SK-N-MC (cell line): ENCODE measurements around the gene GRIN3A.
"Not testable (repeated sequence)": the region's sequence is repeated elsewhere in the genome, so short reads cannot be mapped to it uniquely, and the experiment has no call there.

Experiments
- DNase-seq: peaks from one replicate; pipeline ENCODE4 v3.0.0-alpha.2; 2011; ENCODE audit warnings: low read depth, low spot score
- H3K27ac ChIP-seq: fragments of 200-600 bp; sonication (generic); 2 replicates; pipeline ENCODE4 v1.5.1; 2016; ENCODE audit warnings: mixed run types
- H3K36me3 ChIP-seq: fragments of 200-600 bp; sonication (generic); 2 replicates; pipeline ENCODE4 v1.6.1; 2017; ENCODE audit warnings: antibody characterized with exemption, low read length, mixed read lengths; ENCODE audit not compliant: insufficient read depth
- H3K4me3 ChIP-seq: fragments of 200-600 bp; sonication (generic); 2 replicates; pipeline ENCODE4 v1.5.1; 2016
- H3K9ac ChIP-seq: fragments of 200-600 bp; sonication (generic); 2 replicates; pipeline ENCODE4 v1.8.0; 2017; ENCODE audit warnings: mixed run types, mixed read lengths; ENCODE audit not compliant: insufficient read length
- H3K9me3 ChIP-seq: fragments of 200-600 bp; sonication (generic); 2 replicates; pipeline ENCODE4 v1.6.1; 2017; ENCODE audit warnings: low read depth, mild to moderate bottlenecking, antibody characterized with exemption, low read length, moderate library complexity, mixed read lengths
- EZH2 ChIP-seq: fragments of 200-600 bp; sonication (generic); IDR thresholded peaks from one replicate; pipeline ENCODE4 v1.6.1; 2017; ENCODE audit warnings: antibody characterized with exemption
- FOXP2 ChIP-seq: optimal IDR thresholded peaks from 2 replicates; pipeline ENCODE3; 2011; ENCODE audit warnings: mild to moderate bottlenecking, moderate library complexity; ENCODE audit not compliant: insufficient read depth; ENCODE audit errors: extremely low read length, control extremely low read depth
- POLR2AphosphoS5 ChIP-seq: IDR thresholded peaks from 2 replicates; pipeline ENCODE4 v1.6.1; 2012; ENCODE audit warnings: mild to moderate bottlenecking, low read depth, low read length, borderline replicate concordance

The GRIN3A gene

DNA sequence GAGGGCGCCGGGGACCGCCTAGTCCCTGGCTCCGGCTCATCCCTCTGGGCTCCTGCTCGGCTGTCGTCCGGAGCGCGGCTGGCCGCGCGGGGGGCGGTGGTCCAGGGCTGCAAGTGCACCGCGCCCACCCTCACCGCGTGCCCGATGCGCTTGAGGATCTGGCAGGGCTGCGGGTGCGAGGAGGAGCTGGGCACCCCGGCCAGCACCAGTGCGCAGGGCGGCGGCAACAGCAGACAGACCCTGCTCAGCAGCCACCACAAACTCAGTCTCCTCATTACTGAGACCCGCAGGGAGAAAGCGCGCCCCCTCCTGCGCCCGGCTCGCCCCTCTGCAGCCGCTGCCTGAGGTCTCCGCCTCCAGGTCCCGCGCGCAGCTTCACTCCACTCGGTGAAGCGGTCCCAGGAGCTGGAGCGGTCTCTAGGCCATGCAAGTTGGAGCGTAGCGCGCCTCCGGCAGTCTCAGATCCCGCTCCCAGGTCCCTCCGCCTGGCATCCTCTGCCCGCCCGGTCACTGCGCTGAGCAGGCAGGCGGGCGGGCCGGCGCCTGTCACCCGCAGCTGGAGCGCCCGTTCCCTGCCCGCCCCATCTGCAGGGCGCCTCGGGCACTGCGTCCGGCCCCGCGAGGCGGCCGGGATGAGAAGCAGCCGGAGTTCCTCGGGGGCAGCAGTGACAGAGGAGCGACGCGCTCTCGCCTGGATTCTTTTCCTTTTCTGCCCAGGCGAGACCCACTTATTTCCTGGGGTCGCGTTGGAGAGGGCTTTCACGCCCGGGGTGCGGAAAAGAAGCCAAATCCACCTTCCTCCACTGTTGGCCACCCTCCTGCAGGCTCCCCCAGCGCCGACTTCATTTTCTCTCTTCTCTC is 512 bp downstream of the GRIN3A start:
- peak overlapping the region; percentile 72 for H3K4me3 ChIP-seq
- TF ChIP-seq EZH2 (no peak), POLR2AphosphoS5 (no peak), FOXP2 (no peak)
- H3K36me3 ChIP-seq: no peaks in the 10 kb centered on the region
- no peak overlapping the region for H3K9ac ChIP-seq
- no peaks in the 10 kb centered on the region for H3K9me3 ChIP-seq
- no peak overlapping the region for H3K27ac ChIP-seq
- no peak for DNase-seq

DNA sequence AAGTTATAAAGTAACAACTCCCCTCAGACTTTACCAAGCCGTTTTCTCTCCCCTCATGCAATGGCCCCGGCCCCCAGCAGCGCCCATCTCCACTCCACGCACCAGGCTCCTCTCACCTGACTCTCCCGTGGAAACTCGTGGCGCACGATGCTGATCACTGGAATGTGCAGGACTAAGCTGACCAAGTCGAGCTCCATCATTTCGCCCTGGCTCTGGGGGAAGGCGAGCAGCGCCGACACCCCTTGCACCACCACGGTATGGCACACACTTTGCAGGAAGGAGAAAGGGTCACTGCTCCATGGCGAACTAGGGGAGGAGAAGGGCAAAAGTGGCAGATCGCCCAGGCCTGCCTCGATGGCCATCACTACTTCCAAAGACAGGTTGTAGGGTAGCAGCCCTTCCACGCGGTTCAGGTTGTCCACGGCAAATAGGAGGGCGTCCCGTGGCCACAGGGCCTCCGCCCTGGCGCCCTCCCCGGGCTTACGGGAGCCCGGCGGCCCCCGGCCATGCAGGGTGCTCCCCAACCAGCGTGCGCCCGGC is 1.2 kb downstream of the GRIN3A start:
- Histone ChIP-seq H3K4me3 (no peak overlapping the region), H3K9me3 (no peaks in the 10 kb centered on the region), H3K9ac (no peak overlapping the region), H3K27ac (no peak overlapping the region), H3K36me3 (no peaks in the 10 kb centered on the region)
- TF ChIP-seq POLR2AphosphoS5 (no peak), FOXP2 (no peak), EZH2 (no peak)
- no peak for DNase-seq

DNA sequence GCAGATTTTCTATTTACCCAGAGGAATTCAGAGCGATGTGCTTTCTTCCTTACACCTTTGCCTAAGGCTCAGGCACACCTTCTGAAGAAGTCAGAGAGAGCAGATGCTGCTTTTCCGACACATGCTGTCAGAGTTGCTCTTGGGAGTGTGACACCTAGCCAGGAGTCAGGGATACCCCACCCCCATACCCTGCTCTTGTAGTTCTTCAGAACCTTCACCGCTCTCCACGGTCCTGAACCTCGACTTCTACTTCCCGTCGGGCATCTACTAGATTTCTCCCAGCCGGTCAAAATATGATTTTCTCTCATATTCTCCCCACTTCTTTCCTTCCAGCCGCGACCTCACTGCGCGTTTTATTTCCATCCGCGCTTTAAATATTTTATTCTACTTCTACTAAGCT is 1.7 kb downstream of the GRIN3A start:
- H3K9me3 ChIP-seq: no peaks in the 10 kb centered on the region
- H3K4me3 ChIP-seq: no peak overlapping the region
- TF ChIP-seq POLR2AphosphoS5 (no peak), EZH2 (no peak), FOXP2 (no peak)
- H3K9ac ChIP-seq: no peak overlapping the region
- H3K36me3 ChIP-seq: no peaks in the 10 kb centered on the region
- H3K27ac ChIP-seq: no peak overlapping the region
- DNase-seq: no peak

DNA sequence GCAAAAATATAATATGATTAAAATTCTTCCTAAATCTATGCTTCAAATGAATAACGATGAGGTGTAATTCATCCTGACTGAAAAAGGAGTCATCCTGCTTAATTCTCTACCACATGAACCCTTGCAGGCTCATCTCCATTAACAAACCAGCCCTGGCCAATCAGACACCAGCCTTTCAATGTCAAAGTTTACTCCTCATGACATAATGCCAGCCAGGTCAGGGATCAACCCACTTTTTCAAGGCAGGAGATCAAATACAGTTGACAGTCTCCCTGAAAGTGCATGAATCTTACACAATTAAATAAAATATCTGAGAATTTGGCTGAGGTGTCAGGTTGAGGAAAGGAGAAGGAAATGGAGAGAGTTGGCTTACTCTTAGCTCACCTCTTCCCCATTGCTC is 7.0 kb downstream of the GRIN3A start:
- H3K36me3 ChIP-seq: no peaks in the 10 kb centered on the region
- no peak overlapping the region for H3K4me3 ChIP-seq
- no peak for DNase-seq
- no peak for TF ChIP-seq FOXP2
- no peak for TF ChIP-seq EZH2
- no peak for TF ChIP-seq POLR2AphosphoS5
- no peaks in the 10 kb centered on the region for H3K9me3 ChIP-seq
- no peak overlapping the region for H3K9ac ChIP-seq
- H3K27ac ChIP-seq: no peak overlapping the region

DNA sequence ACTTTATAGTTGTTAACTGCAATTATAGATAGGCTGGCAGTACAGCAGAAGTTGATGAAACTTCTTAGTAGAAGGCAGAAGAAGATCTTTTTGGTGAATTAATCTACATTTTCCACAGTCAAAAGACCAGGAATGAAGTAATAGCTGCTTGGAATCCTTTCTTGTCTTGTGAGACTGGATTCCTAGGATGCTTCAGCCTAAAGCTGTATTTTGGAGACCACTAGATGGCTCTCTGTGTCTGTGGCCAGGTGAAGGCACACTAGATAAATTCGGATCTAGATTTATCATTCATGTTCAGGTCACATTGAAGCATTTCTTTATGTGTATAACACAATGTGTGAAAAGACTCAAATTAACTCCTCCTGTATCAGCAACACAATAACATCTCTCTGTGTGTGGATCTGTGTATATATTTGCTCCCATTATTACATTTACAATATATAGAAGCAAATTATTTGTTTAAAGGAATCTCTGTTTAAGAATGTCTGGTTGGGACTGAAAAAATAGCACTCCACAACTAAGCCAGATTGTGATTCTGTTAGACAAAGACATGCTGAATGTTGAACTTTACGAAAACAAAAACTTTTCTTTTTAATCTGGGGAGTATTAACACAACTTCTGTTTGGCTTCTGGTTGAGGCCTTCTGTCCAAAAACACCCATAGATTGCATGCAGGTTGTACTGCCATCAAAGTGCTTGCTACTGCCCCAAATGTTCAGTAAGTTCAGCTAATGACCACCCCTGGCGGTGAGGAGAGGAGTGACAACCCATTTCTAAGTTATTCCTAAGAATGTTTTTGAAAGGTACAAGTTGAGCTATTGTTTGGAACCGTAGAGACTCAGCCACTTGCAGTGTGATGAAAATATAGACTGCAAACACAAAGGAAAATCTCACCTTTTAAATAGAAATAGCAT is 10.6 kb downstream of the GRIN3A start:
- TF ChIP-seq EZH2: no peak
- no peak for TF ChIP-seq FOXP2
- TF ChIP-seq POLR2AphosphoS5: no peak
- Histone ChIP-seq H3K36me3 (no peaks in the 10 kb centered on the region), H3K4me3 (no peak overlapping the region), H3K27ac (no peak overlapping the region), H3K9me3 (no peaks in the 10 kb centered on the region), H3K9ac (no peak overlapping the region)
- no peak for DNase-seq

DNA sequence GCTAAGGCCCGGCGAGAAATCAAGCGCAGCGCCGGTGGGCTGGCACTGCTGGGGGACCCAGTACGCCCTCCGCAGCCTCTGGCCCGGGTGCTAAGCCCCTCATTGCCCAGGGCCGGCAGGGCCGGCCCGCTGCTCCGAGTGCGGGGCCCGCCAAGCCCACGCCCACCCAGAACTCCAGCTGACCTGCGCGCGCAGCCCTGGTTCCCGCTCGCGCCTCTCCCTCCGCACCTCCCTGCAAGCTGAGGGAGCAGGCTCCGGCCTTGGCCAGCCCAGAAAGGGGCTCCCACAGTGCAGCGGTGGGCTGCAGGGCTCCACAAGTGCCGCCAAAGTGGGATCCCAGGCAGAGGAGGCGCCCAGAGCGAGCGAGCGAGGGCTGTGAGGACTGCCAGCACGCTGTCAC is 14.2 kb downstream of the GRIN3A start:
- not testable (repeated sequence) for H3K9ac ChIP-seq, H3K4me3 ChIP-seq, DNase-seq, H3K36me3 ChIP-seq, H3K9me3 ChIP-seq, H3K27ac ChIP-seq

DNA sequence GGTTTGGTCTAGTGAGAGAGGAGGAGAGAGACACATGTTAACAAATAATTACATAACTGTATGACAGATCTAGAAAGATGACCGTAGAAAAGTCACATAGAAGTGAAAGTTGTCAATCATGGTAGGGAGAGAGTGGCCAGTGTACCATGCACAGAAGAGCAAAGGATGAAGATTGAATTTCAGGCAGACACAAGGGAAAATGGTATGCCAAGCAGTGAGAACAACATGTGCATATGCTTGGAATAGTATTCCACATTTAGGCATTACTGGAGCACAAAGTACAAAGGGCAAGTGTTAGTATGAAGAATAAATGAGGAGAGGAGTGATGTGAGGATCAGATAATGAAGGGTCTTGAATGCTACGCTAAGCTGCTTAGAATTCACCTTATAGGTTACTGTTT is 20.3 kb downstream of the GRIN3A start:
- Histone ChIP-seq H3K9ac (no peak overlapping the region), H3K27ac (no peak overlapping the region), H3K36me3 (no peaks in the 10 kb centered on the region), H3K9me3 (no peaks in the 10 kb centered on the region), H3K4me3 (no peak overlapping the region)
- TF ChIP-seq FOXP2 (no peak), POLR2AphosphoS5 (no peak), EZH2 (no peak)
- no peak for DNase-seq

DNA sequence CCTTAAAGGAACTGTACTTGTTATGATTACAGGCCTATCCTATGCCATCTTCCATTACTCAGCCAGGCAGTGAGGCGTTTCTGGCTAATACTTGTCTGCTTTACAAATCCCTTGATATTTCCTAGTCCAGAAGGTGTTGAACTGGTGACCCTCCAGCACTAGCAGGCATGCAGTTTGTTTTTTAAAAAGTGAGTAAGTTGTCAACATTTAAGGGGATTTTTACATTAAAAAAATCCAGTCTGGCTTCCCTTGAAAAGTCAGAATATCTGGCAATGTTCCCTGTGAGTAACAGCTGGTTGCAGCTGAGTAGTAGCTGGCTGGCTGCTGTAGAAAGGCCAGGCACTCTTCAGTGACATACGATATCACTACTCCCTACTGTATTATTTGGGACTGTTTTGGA is 21.8 kb downstream of the GRIN3A start:
- TF ChIP-seq FOXP2 (no peak), POLR2AphosphoS5 (no peak), EZH2 (no peak)
- no peak for DNase-seq
- H3K36me3 ChIP-seq: no peaks in the 10 kb centered on the region
- no peak overlapping the region for H3K4me3 ChIP-seq
- H3K9me3 ChIP-seq: no peaks in the 10 kb centered on the region
- no peak overlapping the region for H3K27ac ChIP-seq
- H3K9ac ChIP-seq: no peak overlapping the region
